Measurements from ENCODE around the gene ARL14EP.

Gene ARL14EP

DNA sequence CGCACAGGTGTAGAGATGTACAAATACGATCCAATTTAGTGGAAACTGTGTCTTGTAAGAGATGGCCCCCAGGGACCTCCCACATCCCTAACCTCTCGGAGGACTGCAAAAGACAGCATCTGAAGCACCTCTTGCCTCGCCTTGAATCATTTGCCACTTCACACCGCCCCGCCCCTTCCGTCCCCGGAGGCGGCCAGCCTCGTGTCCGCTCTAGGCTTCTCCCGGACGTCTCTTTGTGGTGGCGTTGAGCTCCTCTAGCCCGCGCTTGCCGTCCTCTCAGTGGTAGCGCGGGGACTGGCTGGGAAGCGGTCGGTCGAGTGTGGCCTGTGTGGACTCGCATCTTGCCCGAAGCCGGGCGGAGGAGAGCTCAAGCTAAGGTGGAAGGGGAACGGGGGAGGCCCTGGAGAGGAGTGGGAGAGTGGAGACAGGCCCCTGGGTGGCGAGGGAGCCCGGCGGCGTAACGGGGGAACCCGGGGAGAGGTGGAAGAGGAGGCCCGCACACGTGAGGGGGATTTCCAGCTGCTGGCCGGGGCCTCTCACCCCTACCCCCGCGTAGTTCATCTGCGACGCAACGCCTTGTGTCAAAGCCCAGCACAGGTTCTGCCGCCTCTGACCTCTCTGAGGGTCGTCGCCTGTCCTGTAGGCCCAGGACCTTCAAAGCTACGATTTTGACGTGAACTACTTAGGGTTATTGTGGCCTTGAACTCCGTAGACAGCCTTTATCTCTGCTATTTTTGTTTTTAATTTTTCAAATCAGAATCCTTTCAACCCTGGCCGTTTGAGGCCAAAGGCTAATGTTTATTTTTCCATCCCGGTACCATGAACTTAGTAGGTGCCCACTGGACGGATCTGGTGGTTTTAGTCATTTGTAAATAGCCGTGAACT lies at the start of gene ARL14EP:
Gene ARL14EP, plus strand, starts transcription at position 279 of the 885 bp plus-strand sequence. CDS start 7,845 bp downstream, outside the sequence.
- peak within 1 kb of the TSS; percentile 72 for H3K4me3 ChIP-seq (ENCODE audit: low read depth, low read length)
- TF ChIP-seq, protein P1, sequence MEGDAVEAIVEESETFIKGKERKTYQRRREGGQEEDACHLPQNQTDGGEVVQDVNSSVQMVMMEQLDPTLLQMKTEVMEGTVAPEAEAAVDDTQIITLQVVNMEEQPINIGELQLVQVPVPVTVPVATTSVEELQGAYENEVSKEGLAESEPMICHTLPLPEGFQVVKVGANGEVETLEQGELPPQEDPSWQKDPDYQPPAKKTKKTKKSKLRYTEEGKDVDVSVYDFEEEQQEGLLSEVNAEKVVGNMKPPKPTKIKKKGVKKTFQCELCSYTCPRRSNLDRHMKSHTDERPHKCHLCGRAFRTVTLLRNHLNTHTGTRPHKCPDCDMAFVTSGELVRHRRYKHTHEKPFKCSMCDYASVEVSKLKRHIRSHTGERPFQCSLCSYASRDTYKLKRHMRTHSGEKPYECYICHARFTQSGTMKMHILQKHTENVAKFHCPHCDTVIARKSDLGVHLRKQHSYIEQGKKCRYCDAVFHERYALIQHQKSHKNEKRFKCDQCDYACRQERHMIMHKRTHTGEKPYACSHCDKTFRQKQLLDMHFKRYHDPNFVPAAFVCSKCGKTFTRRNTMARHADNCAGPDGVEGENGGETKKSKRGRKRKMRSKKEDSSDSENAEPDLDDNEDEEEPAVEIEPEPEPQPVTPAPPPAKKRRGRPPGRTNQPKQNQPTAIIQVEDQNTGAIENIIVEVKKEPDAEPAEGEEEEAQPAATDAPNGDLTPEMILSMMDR (IDR thresholded peaks at IDR 0.05; ENCODE audit: low read depth, low read length): no peak

DNA sequence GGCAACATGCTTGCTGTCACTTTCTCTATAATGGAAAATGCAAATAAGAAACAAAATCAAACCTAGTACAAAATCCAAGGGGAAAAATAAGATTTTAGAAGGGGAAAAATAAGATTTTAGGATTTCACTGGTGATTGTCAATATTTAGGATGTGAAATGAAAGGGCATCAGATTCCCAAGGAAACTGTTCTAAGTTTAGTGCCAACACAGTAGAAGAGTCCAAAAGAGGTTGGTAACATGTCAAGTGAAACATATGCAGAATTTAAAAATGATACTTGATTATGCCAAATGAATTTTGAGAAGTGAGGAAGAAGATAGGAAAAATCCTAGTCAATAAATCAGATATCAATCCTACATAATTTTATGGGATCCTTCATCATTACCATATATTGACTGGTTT lies 45.7 kb upstream of the ARL14EP start:
- TF ChIP-seq, protein P1 (IDR thresholded peaks at IDR 0.05; ENCODE audit: low read depth, low read length): no peak
- H3K4me3 ChIP-seq (ENCODE audit: low read depth, low read length): no peak overlapping the region

DNA sequence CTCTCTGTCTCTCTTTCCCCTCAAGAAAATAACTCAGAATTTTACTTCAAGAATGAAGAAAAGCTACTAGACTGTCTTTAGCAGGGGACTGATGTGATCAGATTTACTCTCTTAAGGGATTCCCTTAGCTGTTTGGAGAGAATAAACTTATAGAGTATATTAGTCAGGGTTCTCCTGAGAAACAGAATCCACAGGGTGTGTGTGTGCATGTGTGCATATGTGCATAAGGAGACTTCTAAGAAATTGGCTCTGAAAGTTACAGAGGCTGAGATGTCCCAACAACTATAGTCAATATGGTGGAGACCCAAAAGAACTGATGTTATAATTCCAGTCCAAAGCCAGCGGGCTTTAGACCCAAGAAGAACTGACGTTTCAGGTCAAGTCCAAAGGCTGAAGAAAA lies 43.1 kb upstream of the ARL14EP start:
- no peak overlapping the region for H3K4me3 ChIP-seq (ENCODE audit: low read depth, low read length)
- TF ChIP-seq, protein P1 (IDR thresholded peaks at IDR 0.05; ENCODE audit: low read depth, low read length): no peak

DNA sequence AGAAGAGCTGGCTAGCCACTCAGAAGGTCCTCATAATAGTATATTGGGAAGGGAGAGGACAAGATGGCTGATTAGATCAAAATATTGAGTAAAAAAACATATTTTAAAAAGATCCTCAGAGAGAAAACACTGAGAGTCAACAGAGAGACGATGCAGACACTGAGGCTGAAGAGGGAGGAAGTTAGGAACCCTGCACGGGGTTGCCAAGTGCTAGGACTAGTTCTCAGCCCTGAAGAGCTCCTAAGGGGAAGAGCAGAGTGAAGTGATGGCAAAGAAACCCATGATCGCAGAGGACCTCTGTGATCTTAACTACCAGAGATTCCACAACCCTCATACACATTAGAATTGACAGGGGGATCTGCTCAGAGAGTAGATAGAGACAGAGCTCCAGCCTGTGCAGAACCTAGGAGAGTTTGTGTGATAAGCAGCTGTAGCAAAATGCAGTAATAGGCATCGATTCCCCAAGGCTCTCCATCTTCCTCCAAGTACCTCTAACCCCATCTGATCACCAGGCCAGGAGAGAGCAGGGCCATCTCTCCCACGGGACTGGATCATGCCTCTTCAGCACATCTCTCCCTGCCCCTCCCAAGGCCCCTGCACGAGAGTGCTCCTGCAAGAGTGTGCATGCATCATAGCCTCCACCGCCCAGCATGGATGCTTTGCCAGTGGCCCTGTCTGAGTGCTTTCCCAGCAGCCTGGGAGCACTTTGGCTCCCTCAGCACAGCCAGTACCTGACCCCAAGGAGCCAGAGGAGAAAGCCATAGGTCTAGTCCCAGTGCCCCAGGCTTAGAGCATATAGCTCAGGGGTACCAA lies 41.2 kb upstream of the ARL14EP start:
- no peak overlapping the region for H3K4me3 ChIP-seq (ENCODE audit: low read depth, low read length)
- TF ChIP-seq, protein P1 (IDR thresholded peaks at IDR 0.05; ENCODE audit: low read depth, low read length): no peak

DNA sequence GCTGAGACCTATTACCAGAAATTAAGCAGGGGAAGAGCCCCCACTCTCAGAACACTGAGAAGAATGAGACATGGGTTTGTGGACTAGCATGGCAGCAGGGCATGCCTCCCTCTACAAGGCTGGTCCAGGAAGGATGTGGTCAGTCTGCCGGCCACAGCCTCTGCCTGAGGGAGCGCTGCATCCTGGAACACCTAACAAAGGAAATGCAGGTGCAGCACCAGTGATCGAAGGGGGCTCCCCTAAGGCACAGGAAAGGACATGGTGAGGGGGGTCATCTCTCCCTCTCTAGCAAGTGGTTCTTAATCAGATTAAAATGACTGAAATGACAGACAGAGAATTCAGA lies 40.6 kb upstream of the ARL14EP start:
- no peak overlapping the region for H3K4me3 ChIP-seq (ENCODE audit: low read depth, low read length)
- TF ChIP-seq, protein P1 (IDR thresholded peaks at IDR 0.05; ENCODE audit: low read depth, low read length): no peak

DNA sequence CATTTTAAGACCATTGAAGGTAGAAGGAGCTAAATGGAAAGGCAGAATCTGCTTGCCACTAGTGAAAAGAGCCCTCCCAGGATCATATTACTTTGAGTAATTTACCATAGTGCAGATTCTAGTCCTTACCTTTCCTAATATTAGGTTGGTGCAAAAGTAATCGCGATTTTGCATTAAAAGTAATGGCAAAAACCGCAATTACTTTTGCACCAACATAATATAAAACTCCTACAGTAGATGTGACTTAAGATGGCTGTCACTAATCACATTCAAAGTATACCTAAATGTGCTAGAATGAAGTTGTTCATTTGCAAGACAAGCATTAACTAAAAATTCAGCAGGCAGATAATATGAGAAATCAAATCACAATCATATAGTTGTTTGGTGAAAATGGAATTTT lies 38.1 kb upstream of the ARL14EP start:
- TF ChIP-seq, protein P1 (IDR thresholded peaks at IDR 0.05; ENCODE audit: low read depth, low read length): no peak
- no peak overlapping the region for H3K4me3 ChIP-seq (ENCODE audit: low read depth, low read length)
